Ishikawa (cell line): Measurements from ENCODE around the gene DNAH2.

Experiments
- CEBPB ChIP-seq: IDR thresholded peaks from 2 replicates; pipeline ENCODE4 v1.6.1; 2012
- CREB1 ChIP-seq: IDR thresholded peaks from 2 replicates; pipeline ENCODE4 v1.6.1; 2012; ENCODE audit warnings: low read depth
- EGR1 ChIP-seq: IDR thresholded peaks from 2 replicates; pipeline ENCODE4 v1.6.1; 2012
- EP300 ChIP-seq: IDR thresholded peaks from 2 replicates; pipeline ENCODE4 v1.6.1; 2012; ENCODE audit warnings: borderline replicate concordance
- FOXM1 ChIP-seq: IDR thresholded peaks from 2 replicates; pipeline ENCODE4 v1.6.1; 2012; ENCODE audit warnings: low read depth, borderline replicate concordance
- MAX ChIP-seq: IDR thresholded peaks from 2 replicates; pipeline ENCODE4 v1.6.1; 2012
- NFIC ChIP-seq: IDR thresholded peaks from 2 replicates; pipeline ENCODE4 v1.6.1; 2012
- RAD21 ChIP-seq: IDR thresholded peaks from 2 replicates; pipeline ENCODE4 v1.6.1; 2012; ENCODE audit warnings: low read depth
- REST ChIP-seq: IDR thresholded peaks from 2 replicates; pipeline ENCODE4 v1.6.1; 2012; ENCODE audit warnings: low read depth, mild to moderate bottlenecking
- TAF1 ChIP-seq: IDR thresholded peaks from 2 replicates; pipeline ENCODE4 v1.6.1; 2012; ENCODE audit warnings: low read depth, mild to moderate bottlenecking
- TCF12 ChIP-seq: IDR thresholded peaks from 2 replicates; pipeline ENCODE4 v1.6.1; 2012; ENCODE audit warnings: low read depth
- TEAD4 ChIP-seq: IDR thresholded peaks from 2 replicates; pipeline ENCODE4 v1.6.1; 2012
- YY1 ChIP-seq: IDR thresholded peaks from 2 replicates; pipeline ENCODE4 v1.6.1; 2012; ENCODE audit warnings: low read depth
- ZBTB7A ChIP-seq: IDR thresholded peaks from 2 replicates; pipeline ENCODE4 v1.6.1; 2012; ENCODE audit warnings: low read depth
- TF ChIP-seq, protein P1 (sequence below): IDR thresholded peaks from 2 replicates; pipeline ENCODE4 v1.6.1; 2012

Gene DNAH2

GRCh38 chr17:7850701-7851437 is 133.3 kb downstream of the DNAH2 start:
- TF ChIP-seq REST: no peak
- TF ChIP-seq RAD21: no peak
- no peak for TF ChIP-seq ZBTB7A
- no peak for TF ChIP-seq FOXM1
- no peak for TF ChIP-seq EP300
- no peak for TF ChIP-seq TAF1
- TF ChIP-seq NFIC: no peak
- TF ChIP-seq YY1: no peak
- no peak for TF ChIP-seq EGR1
- TF ChIP-seq TEAD4: no peak
- no peak for TF ChIP-seq TCF12
- TF ChIP-seq MAX: no peak
- TF ChIP-seq, protein P1, sequence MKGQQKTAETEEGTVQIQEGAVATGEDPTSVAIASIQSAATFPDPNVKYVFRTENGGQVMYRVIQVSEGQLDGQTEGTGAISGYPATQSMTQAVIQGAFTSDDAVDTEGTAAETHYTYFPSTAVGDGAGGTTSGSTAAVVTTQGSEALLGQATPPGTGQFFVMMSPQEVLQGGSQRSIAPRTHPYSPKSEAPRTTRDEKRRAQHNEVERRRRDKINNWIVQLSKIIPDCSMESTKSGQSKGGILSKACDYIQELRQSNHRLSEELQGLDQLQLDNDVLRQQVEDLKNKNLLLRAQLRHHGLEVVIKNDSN: no peak

- no peak for TF ChIP-seq ZBTB7A
- TF ChIP-seq, protein P1: peak; percentile 51
- TF ChIP-seq NFIC: no peak; the same call in 1 of the 2 replicates
- TF ChIP-seq EGR1: no peak
- peak; percentile 92 for TF ChIP-seq MAX
- peak; percentile 97 for TF ChIP-seq RAD21
- TF ChIP-seq TAF1: 0 out of 2 replicates have a peak, but pooled peaks have one; percentile 31
- peak; percentile 59 for TF ChIP-seq TCF12
- no peak; the same call in 1 of the 2 replicates for TF ChIP-seq CREB1
- no peak for TF ChIP-seq TEAD4
- peak; percentile 61; the same call in 1 of the 2 replicates for TF ChIP-seq YY1
Measured at GRCh38 chr17:7851438-7852261, 134.1 kb downstream of the DNAH2 start.

- TF ChIP-seq, protein P1: no peak
- no peak for TF ChIP-seq TEAD4
- no peak for TF ChIP-seq CEBPB
- TF ChIP-seq ZBTB7A: no peak
- no peak for TF ChIP-seq YY1
- TF ChIP-seq TAF1: no peak
- TF ChIP-seq MAX: no peak
- TF ChIP-seq FOXM1: no peak
- no peak for TF ChIP-seq REST
- no peak for TF ChIP-seq NFIC
- no peak for TF ChIP-seq RAD21
- TF ChIP-seq TCF12: no peak
- TF ChIP-seq EP300: no peak
Measured at GRCh38 chr17:7852262-7852670, 134.7 kb downstream of the DNAH2 start.

DNA sequence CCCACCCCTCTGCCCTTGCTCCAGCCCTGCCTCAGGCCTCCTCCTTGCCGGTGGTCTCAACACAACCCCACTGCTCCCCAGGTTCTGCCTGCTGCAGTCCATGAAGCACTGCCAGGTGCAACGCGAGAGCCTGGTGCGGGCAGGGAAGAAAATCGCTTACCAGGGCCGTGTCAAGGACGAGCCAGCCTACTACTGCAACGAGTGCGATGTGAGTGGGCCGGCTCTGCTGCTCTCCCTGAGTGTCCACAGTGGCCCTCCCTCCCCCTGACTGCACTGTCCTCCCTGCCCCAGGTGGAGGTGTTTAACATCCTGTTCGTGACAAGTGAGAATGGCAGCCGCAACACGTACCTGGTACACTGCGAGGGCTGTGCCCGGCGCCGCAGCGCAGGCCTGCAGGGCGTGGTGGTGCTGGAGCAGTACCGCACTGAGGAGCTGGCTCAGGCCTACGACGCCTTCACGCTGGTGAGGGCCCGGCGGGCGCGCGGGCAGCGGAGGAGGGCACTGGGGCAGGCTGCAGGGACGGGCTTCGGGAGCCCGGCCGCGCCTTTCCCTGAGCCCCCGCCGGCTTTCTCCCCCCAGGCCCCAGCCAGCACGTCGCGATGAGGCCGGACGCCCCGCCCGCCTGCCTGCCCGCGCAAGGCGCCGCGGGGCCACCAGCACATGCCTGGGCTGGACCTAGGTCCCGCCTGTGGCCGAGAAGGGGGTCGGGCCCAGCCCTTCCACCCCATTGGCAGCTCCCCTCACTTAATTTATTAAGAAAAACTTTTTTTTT is 135.6 kb downstream of the DNAH2 start:
- TF ChIP-seq, protein P1: no peak
- TF ChIP-seq REST: no peak
- no peak for TF ChIP-seq NFIC
- no peak for TF ChIP-seq ZBTB7A
- TF ChIP-seq RAD21: no peak
- no peak for TF ChIP-seq TCF12
- TF ChIP-seq TAF1: no peak
- TF ChIP-seq CREB1: no peak
- no peak for TF ChIP-seq EGR1
- TF ChIP-seq MAX: no peak
- no peak for TF ChIP-seq TEAD4
- no peak for TF ChIP-seq YY1
- TF ChIP-seq FOXM1: no peak
- TF ChIP-seq CEBPB: no peak
- no peak for TF ChIP-seq EP300
